ENCODE data around the gene DSCAML1.
"Not testable (repeated sequence)": the region's sequence is repeated elsewhere in the genome, so short reads cannot be mapped to it uniquely, and the experiment has no call there.

DSCAML1 gene

GRCh38 chr11:117818041-117818873 is 21.2 kb upstream of the DSCAML1 start:
- DNase-seq, result no peak

- peak; percentile 48 for DNase-seq
These were observed 20.5 kb upstream of the DSCAML1 start for GRCh38 chr11:117817368-117818040.

- DNase-seq, result no peak
These were observed 19.9 kb upstream of the DSCAML1 start for GRCh38 chr11:117816846-117817367.

GRCh38 chr11:117816151-117816741 is 19.2 kb upstream of the DSCAML1 start:
- peak; percentile 29 for DNase-seq

GRCh38 chr11:117815262-117815803 is 18.3 kb upstream of the DSCAML1 start:
- no peak for DNase-seq

GRCh38 chr11:117814766-117815261 is 17.8 kb upstream of the DSCAML1 start:
- peak; percentile 85 for DNase-seq

- DNase-seq, result no peak
These were observed 17.3 kb upstream of the DSCAML1 start for GRCh38 chr11:117814204-117814765.

GRCh38 chr11:117810056-117810451 is 13.0 kb upstream of the DSCAML1 start:
- DNase-seq, result not testable (repeated sequence)

GRCh38 chr11:117809236-117810055 is 12.4 kb upstream of the DSCAML1 start:
- peak; percentile 63 for DNase-seq

- DNase-seq, result no peak
These were observed 11.8 kb upstream of the DSCAML1 start for GRCh38 chr11:117808784-117809183.

- DNase-seq, result no peak
These were observed 10.7 kb upstream of the DSCAML1 start for GRCh38 chr11:117807482-117808327.

- no peak for DNase-seq
These were observed 9.8 kb upstream of the DSCAML1 start for GRCh38 chr11:117806846-117807245.

- DNase-seq, result no peak
These were observed 8.0 kb upstream of the DSCAML1 start for GRCh38 chr11:117805045-117805444.

- no peak for DNase-seq
These were observed 6.9 kb upstream of the DSCAML1 start for GRCh38 chr11:117803896-117804295.

- no peak for DNase-seq
These were observed 2.6 kb upstream of the DSCAML1 start for GRCh38 chr11:117799634-117800033.

GRCh38 chr11:117796456-117796871 is 552 bp downstream of the DSCAML1 start:
- DNase-seq, result no peak

GRCh38 chr11:117795638-117796455 is 1.2 kb downstream of the DSCAML1 start:
- DNase-seq, result no peak

- no peak for DNase-seq
These were observed 2.0 kb downstream of the DSCAML1 start for GRCh38 chr11:117794772-117795629.

- DNase-seq, result no peak
These were observed 2.9 kb downstream of the DSCAML1 start for GRCh38 chr11:117794135-117794534.

Data from DMS153 (cell line).